K562 (cell line): Measurements from ENCODE around the gene LRCH1. TPM values are rescaled to one million over a fixed set of nuclear protein-coding genes. Genes with fewer than 3 reads are reported as not detected.

ENCODE experiments used
- ATAC-seq: fragments of 200-7000 bp; cut with Tn5 transposase; 3 replicates; pipeline ENCODE4 v1.9.1; 2020; ENCODE audit warnings: moderate library complexity
- BruUV-seq: library from RNA; stranded (reverse); fragments of 400-500 nt; replicated peaks from 2 replicates; lab custom pipeline; 2021; lab: Mats Ljungman, UMichigan
- CTCF ChIA-PET: fragments of 300-600 bp; formaldehyde crosslinking; extraction: SDS; loops from one replicate; lab custom pipeline; 2021; ENCODE audit warnings: low intra/inter-chr PET ratio; lab: Yijun Ruan, JAX
- POLR2A ChIA-PET: fragments of 300-600, 350-650 bp; sonication (Branson Sonifier 250); formaldehyde crosslinking; extraction: SDS; loops from one replicate; lab custom pipeline; 2021; ENCODE audit warnings: antibody characterized with exemption, inconsistent platforms; lab: Yijun Ruan, JAX
- DNase-seq, 4 experiments: peaks; one replicate each; pipeline versions ENCODE4 v3.0.0 to v3.0.0-alpha.2; 2011 to 2018; ENCODE audit warnings: low spot score in 3 of 4, mixed read lengths in 3 of 4; ENCODE audit errors: extremely low read depth in 1 of 4
- FAIRE-seq: peaks from 2 replicates; lab custom pipeline; 2011; peaks lifted over from hg19 to GRCh38; lab: Jason Lieb, UNC
- H2AFZ ChIP-seq: 2 replicates; pipeline ENCODE4 v1.6.0; 2011; ENCODE audit warnings: low read depth, low read length, control low read depth, inconsistent platforms
- H3K27ac ChIP-seq: fragments of 200-600 bp; 3 replicates; pipeline ENCODE4 v1.8.0; 2011; ENCODE audit warnings: low read depth, mild to moderate bottlenecking, control low read depth, inconsistent platforms, low read length, moderate library complexity, mixed read lengths; ENCODE audit errors: extremely low read depth
- H3K27me3 ChIP-seq, 2 experiments: fragments of 300-600 bp in 1 of 2; 2 replicates in 1 of 2; 3 replicates in 1 of 2; pipeline versions ENCODE4 v1.6.0 to v1.8.0; 2011; ENCODE audit warnings: inconsistent platforms in 2 of 2, low read length in 2 of 2, mild to moderate bottlenecking in 1 of 2, mixed read lengths in 1 of 2, moderate library complexity in 1 of 2; ENCODE audit not compliant: control insufficient read depth in 2 of 2, insufficient read depth in 2 of 2
- H3K36me3 ChIP-seq: fragments of 300-600 bp; 3 replicates; pipeline ENCODE4 v1.8.0; 2011; ENCODE audit warnings: mild to moderate bottlenecking, low read length, inconsistent platforms; ENCODE audit not compliant: control insufficient read depth, insufficient read depth
- H3K4me1 ChIP-seq, 2 experiments: fragments of 200-600 bp in 1 of 2; replicated peaks in 1 of 2; 2 replicates in 1 of 2; 3 replicates in 1 of 2; pipeline versions ENCODE4 v1.5.1 to v1.8.0; 2011; ENCODE audit warnings: inconsistent platforms in 2 of 2, low read length in 2 of 2, mild to moderate bottlenecking in 1 of 2, mixed read lengths in 1 of 2, moderate library complexity in 1 of 2; ENCODE audit not compliant: control insufficient read depth in 2 of 2, insufficient read depth in 2 of 2
- H3K4me2 ChIP-seq: 2 replicates; pipeline ENCODE4 v1.6.1; 2011; ENCODE audit warnings: low read length, control low read depth, inconsistent platforms, mixed read lengths; ENCODE audit not compliant: insufficient read depth
- H3K4me3 ChIP-seq: fragments of 200-600 bp; sonication (generic), shearing (Covaris generic); 2 replicates; pipeline ENCODE4 v1.5.1; 2016; ENCODE audit warnings: control low read depth, inconsistent platforms
- H3K79me2 ChIP-seq: fragments of 200-600 bp; 3 replicates; pipeline ENCODE4 v1.8.0; 2011; ENCODE audit warnings: low read length, inconsistent platforms; ENCODE audit not compliant: control insufficient read depth, insufficient read depth
- H3K9ac ChIP-seq, 2 experiments: 2 replicates each; pipeline versions ENCODE4 v1.6.0 to v1.6.1; 2011; ENCODE audit warnings: low read depth in 2 of 2, low read length in 2 of 2, control low read depth in 1 of 2, inconsistent platforms in 1 of 2, mild to moderate bottlenecking in 1 of 2, mixed read lengths in 1 of 2; ENCODE audit not compliant: insufficient read depth in 1 of 2
- H3K9me1 ChIP-seq: one replicate; pipeline ENCODE4 v1.6.0; 2011; ENCODE audit warnings: inconsistent platforms, mild to moderate bottlenecking, low read length, moderate library complexity; ENCODE audit not compliant: control insufficient read depth, insufficient read depth
- H3K9me3 ChIP-seq: replicated peaks from 2 replicates; pipeline ENCODE4 v1.5.1; 2011; ENCODE audit warnings: low read depth, low read length, inconsistent platforms; ENCODE audit not compliant: control insufficient read depth, insufficient read depth
- H4K20me1 ChIP-seq: replicated peaks from 2 replicates; pipeline ENCODE4 v1.6.1; 2011; ENCODE audit warnings: low read length, inconsistent platforms, mixed read lengths; ENCODE audit not compliant: control insufficient read depth, insufficient read depth
- BDP1 ChIP-seq: IDR thresholded peaks from 3 replicates; pipeline ENCODE4 v1.6.1; 2011; ENCODE audit not compliant: insufficient read length, insufficient read depth
- FOS ChIP-seq: IDR thresholded peaks from 3 replicates; pipeline ENCODE4 v1.6.1; 2011; ENCODE audit not compliant: insufficient read length; ENCODE audit errors: extremely low read depth
- FOXA1 ChIP-seq: fragments of 450-650 bp; IDR thresholded peaks from 2 replicates; pipeline ENCODE4 v1.6.1; 2016; ENCODE audit warnings: mild to moderate bottlenecking, borderline replicate concordance
- FOXK2 ChIP-seq, 2 experiments: fragments of 450-650 bp; IDR thresholded peaks in 1 of 2; conservative IDR thresholded peaks in 1 of 2; 2 replicates each; pipeline ENCODE4 v1.6.1; 2016; ENCODE audit warnings: low read depth in 2 of 2, mild to moderate bottlenecking in 1 of 2
- HIVEP1 ChIP-seq: fragments of 250-450 bp; sonication (Bioruptor Pico); IDR thresholded peaks from 2 replicates; pipeline ENCODE4 v1.4.0; 2020; ENCODE audit warnings: mild to moderate bottlenecking
- KLF6 ChIP-seq: fragments of 250-450 bp; sonication (Bioruptor Pico); IDR thresholded peaks from 2 replicates; pipeline ENCODE4 v1.4.0; 2020; ENCODE audit warnings: mild to moderate bottlenecking, moderate library complexity, borderline replicate concordance
- MTA3 ChIP-seq: fragments of 450-650 bp; formaldehyde crosslinking; IDR thresholded peaks from 2 replicates; pipeline ENCODE4 v1.6.1; 2017; ENCODE audit warnings: mild to moderate bottlenecking, borderline replicate concordance
- NFE2L1 ChIP-seq: fragments of 450-650 bp; IDR thresholded peaks from 2 replicates; pipeline ENCODE4 v1.6.1; 2016; ENCODE audit warnings: missing genetic modification characterization, low read depth, mild to moderate bottlenecking, missing compliant biosample characterization, moderate library complexity, borderline replicate concordance
- NFIX ChIP-seq: fragments of 250-450 bp; sonication (Bioruptor Pico); IDR thresholded peaks from 2 replicates; pipeline ENCODE4 v1.4.0; 2020; ENCODE audit warnings: low read depth, mild to moderate bottlenecking, moderate library complexity
- PCBP2 ChIP-seq: fragments of 200-400 bp; formaldehyde crosslinking; IDR thresholded peaks from 2 replicates; pipeline ENCODE4 v1.6.1; 2018; ENCODE audit warnings: low read length, low read depth, mild to moderate bottlenecking, moderate library complexity; ENCODE audit not compliant: poor library complexity, severe bottlenecking
- POLR3G ChIP-seq: IDR thresholded peaks from 2 replicates; pipeline ENCODE4 v1.6.1; 2011; ENCODE audit not compliant: insufficient read length, insufficient replicate concordance; ENCODE audit errors: extremely low read depth
- RBM22 ChIP-seq: fragments of 200-400 bp; formaldehyde crosslinking; IDR thresholded peaks from 2 replicates; pipeline ENCODE4 v1.6.1; 2018; ENCODE audit warnings: low read length, low read depth; ENCODE audit not compliant: poor library complexity, severe bottlenecking
- RFX5 ChIP-seq: IDR thresholded peaks from 2 replicates; pipeline ENCODE4 v1.6.1; 2011; ENCODE audit warnings: low read depth, mild to moderate bottlenecking, improper control_type of control experiment, low read length
- SMAD4 ChIP-seq: fragments of 250-450 bp; sonication (Bioruptor Pico); conservative IDR thresholded peaks from 2 replicates; pipeline ENCODE4 v1.8.0; 2021; ENCODE audit warnings: inconsistent platforms, mild to moderate bottlenecking, moderate library complexity
- STAG1 ChIP-seq: sonication (generic); formaldehyde crosslinking; IDR thresholded peaks from 2 replicates; pipeline ENCODE4 v1.5.0; 2020; ENCODE audit warnings: missing genetic modification reagents, borderline replicate concordance
- SUPT5H ChIP-seq: fragments of 450-650 bp; IDR thresholded peaks from 2 replicates; pipeline ENCODE4 v1.6.1; 2016
- XRCC3 ChIP-seq: fragments of 450-650 bp; IDR thresholded peaks from 2 replicates; pipeline ENCODE4 v1.6.1; 2017; ENCODE audit warnings: mild to moderate bottlenecking, moderate library complexity
- WGBS: fragments of 100-300 bp; shearing (Covaris generic); methylation state at CpG from one replicate; pipeline ENCODE4 v1.1.6; 2016; ENCODE audit warnings: low coverage, mixed read lengths; ENCODE audit not compliant: insufficient coverage; ENCODE audit errors: missing lambda C conversion rate; 5-methylcytosine and 5-hydroxymethylcytosine counted together
- in situ Hi-C: fragments of 300-500 bp; cut with MboI; formaldehyde crosslinking; loops from 4 replicates; pipeline ENCODE4 v1.15.0; 2018; ENCODE audit warnings: inconsistent platforms, mixed read lengths
- intact Hi-C: fragments of 100-400 bp; cut with micrococcal nuclease; formaldehyde crosslinking; loops from 2 replicates; pipeline ENCODE4 v1.14.2; 2022
- polyA plus RNA-seq, 8 experiments: library from polyadenylated mRNA; depleted of rRNA in 4 of 8; stranded (reverse) in 5 of 8; unstranded in 3 of 8; fragments of >200 nt; fragmentation: Nextera tagmentation in 2 of 8; fragmentation: Illumina TruSeq in 1 of 8; extraction: Ambion mirVana in 2 of 8; extraction: Trizol in 1 of 8; gene quantifications; 2 replicates each; pipeline versions ENCODE4 v1.2.1 to v1.2.3, GENCODE V29; 2011 to 2014; ENCODE audit warnings: inconsistent platforms in 1 of 8, missing spikeins in 1 of 8
- total RNA-seq, 7 experiments: library from RNA; depleted of rRNA in 6 of 7; stranded (reverse); fragments of >200 nt in 6 of 7; fragmentation: Illumina TruSeq in 2 of 7; extraction: Trizol in 2 of 7; gene quantifications; 2 replicates each; pipeline versions ENCODE4 v1.2.1 to v1.2.3, GENCODE V29; 2011 to 2021; ENCODE audit warnings: low replicate concordance in 1 of 7
- TF ChIP-seq, protein P1 (sequence below): sonication (generic); formaldehyde crosslinking; IDR thresholded peaks from 2 replicates; pipeline ENCODE4 v1.9.0; 2022; ENCODE audit warnings: mild to moderate bottlenecking, missing genetic modification reagents
- TF ChIP-seq, protein P2 (sequence below): fragments of 250-450 bp; sonication (Bioruptor Pico); IDR thresholded peaks from 2 replicates; pipeline ENCODE4 v1.8.0; 2022; ENCODE audit warnings: inconsistent platforms

The LRCH1 gene
- total and polyA plus RNA-seq, 9 of the 15 experiments (the other 6 are each of a cell fraction or from before 2014, with no cell fraction given), result 1.1 to 6.8 (median 3.7) TPM

GRCh38 chr13:46595885-46596275, 42.9 kb downstream of the LRCH1 start:
- H3K4me2 ChIP-seq, result no peak overlapping the region
- H2AFZ ChIP-seq, result no peak overlapping the region
- in situ Hi-C loops, result no loop called here
- ATAC-seq (no peak), FAIRE-seq (no peak), DNase-seq (no peak)
- BruUV-seq, result no TSS peak
- no peak for TF ChIP-seq PCBP2
- TF ChIP-seq STAG1 (CRISPR knock-in tag), result no peak
- no peak for TF ChIP-seq FOXA1
- TF ChIP-seq XRCC3, result no peak
- no peak for TF ChIP-seq HIVEP1 (CRISPR knock-in tag)
- TF ChIP-seq SMAD4 (CRISPR knock-in tag), result no peak
- no peak for TF ChIP-seq FOXK2 (conservative IDR thresholded peaks at IDR 0.05 in 1 of 2, IDR thresholded peaks at IDR 0.05 in 1 of 2; ENCODE audit: low read depth in 2 of 2)
- no peak for TF ChIP-seq NFIX (CRISPR knock-in tag)
- no peak for TF ChIP-seq KLF6
- TF ChIP-seq POLR3G, result no peak
- no peak for TF ChIP-seq MTA3
- TF ChIP-seq, protein P1, sequence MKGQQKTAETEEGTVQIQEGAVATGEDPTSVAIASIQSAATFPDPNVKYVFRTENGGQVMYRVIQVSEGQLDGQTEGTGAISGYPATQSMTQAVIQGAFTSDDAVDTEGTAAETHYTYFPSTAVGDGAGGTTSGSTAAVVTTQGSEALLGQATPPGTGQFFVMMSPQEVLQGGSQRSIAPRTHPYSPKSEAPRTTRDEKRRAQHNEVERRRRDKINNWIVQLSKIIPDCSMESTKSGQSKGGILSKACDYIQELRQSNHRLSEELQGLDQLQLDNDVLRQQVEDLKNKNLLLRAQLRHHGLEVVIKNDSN (CRISPR knock-in tag), result no peak
- TF ChIP-seq RFX5, result no peak
- TF ChIP-seq BDP1, result no peak
- no peak for TF ChIP-seq SUPT5H
- no peak for TF ChIP-seq FOS
- TF ChIP-seq, protein P2, sequence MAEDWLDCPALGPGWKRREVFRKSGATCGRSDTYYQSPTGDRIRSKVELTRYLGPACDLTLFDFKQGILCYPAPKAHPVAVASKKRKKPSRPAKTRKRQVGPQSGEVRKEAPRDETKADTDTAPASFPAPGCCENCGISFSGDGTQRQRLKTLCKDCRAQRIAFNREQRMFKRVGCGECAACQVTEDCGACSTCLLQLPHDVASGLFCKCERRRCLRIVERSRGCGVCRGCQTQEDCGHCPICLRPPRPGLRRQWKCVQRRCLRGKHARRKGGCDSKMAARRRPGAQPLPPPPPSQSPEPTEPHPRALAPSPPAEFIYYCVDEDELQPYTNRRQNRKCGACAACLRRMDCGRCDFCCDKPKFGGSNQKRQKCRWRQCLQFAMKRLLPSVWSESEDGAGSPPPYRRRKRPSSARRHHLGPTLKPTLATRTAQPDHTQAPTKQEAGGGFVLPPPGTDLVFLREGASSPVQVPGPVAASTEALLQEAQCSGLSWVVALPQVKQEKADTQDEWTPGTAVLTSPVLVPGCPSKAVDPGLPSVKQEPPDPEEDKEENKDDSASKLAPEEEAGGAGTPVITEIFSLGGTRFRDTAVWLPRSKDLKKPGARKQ, result no peak
- TF ChIP-seq RBM22, result no peak
- TF ChIP-seq NFE2L1 (tag), result no peak
- no peaks in the 10 kb centered on the region for H3K9me3 ChIP-seq
- no peaks in the 10 kb centered on the region for H3K4me1 ChIP-seq
- 100% methylated on average over 1 of the region's 1 CpG for WGBS
- H3K79me2 ChIP-seq, result peaks cover 14% of the 10 kb centered on the region; the same call in 1 of the 3 replicates
- ChIA-PET POLR2A (interaction anchor here (0.6 kb wide), 1 partner anchor 91 kb away, joined by 3 read pairs; no protein-coding TSS in a partner anchor), CTCF (no interaction called here)
- no peaks in the 10 kb centered on the region for H3K36me3 ChIP-seq
- peaks cover 10% of the 10 kb centered on the region; the same call in 1 of the 2 replicates for H4K20me1 ChIP-seq
- no peaks in the 10 kb centered on the region for H3K27me3 ChIP-seq
- no peak overlapping the region for H3K4me3 ChIP-seq
- intact Hi-C loops, result no loop called here
- H3K9me1 ChIP-seq, result no peaks in the 10 kb centered on the region
- no peak overlapping the region for H3K9ac ChIP-seq
- no peak overlapping the region for H3K27ac ChIP-seq
